GM13977 (cell line): Measurements from ENCODE around the gene BEAN1.

Experiments used
- DNase-seq: peaks from one replicate; pipeline ENCODE4 v3.0.0; 2012; ENCODE audit warnings: low spot score
- CTCF ChIP-seq: IDR thresholded peaks from 2 replicates; pipeline ENCODE4 v1.5.1; 2012; ENCODE audit warnings: mild to moderate bottlenecking, control low read depth; ENCODE audit not compliant: insufficient read depth; ENCODE audit errors: extremely low read depth, missing control alignments
- in situ Hi-C: fragments of 300-500 bp; cut with MboI; formaldehyde crosslinking; loops from one replicate; pipeline ENCODE4 v1.12.0; 2022; ENCODE audit warnings: low sequenced_read_pairs, low pct_unique_long_range_greater_than_20kb, mixed read lengths, inconsistent platforms; ENCODE audit not compliant: unreplicated experiment

BEAN1 gene

GRCh38 chr16:66426112-66427035 is 721 bp upstream of the BEAN1 start:
- in situ Hi-C loops: no loop called here
- no peak for DNase-seq
- TF ChIP-seq CTCF: no peak

GRCh38 chr16:66427871-66428681 is 981 bp downstream of the BEAN1 start:
- TF ChIP-seq CTCF: no peak

GRCh38 chr16:66428682-66429251 is 1.7 kb downstream of the BEAN1 start:
- peak; percentile 30 for DNase-seq
- no peak for TF ChIP-seq CTCF
- in situ Hi-C loops: no loop called here

More at GRCh38 chr16:66427871-66428681, 981 bp downstream of the BEAN1 start:
- no peak for DNase-seq
- in situ Hi-C loops: no loop called here

- in situ Hi-C loops: no loop called here
- DNase-seq: no peak
- TF ChIP-seq CTCF: no peak
Observed at GRCh38 chr16:66429290-66429962, 2.3 kb downstream of the BEAN1 start.

- in situ Hi-C loops: no loop called here
- DNase-seq: no peak
- no peak for TF ChIP-seq CTCF
Observed at GRCh38 chr16:66430214-66430613, 3.1 kb downstream of the BEAN1 start.

- in situ Hi-C loops: no loop called here
- DNase-seq: no peak
- TF ChIP-seq CTCF: no peak
Observed at GRCh38 chr16:66431760-66432159, 4.7 kb downstream of the BEAN1 start.
